Loucy (cell line): ENCODE results near the gene FARS2.

ENCODE experiments used
- CTCF ChIP-seq: fragments of 200-600 bp; sonication (generic); conservative IDR thresholded peaks from 2 replicates; pipeline ENCODE4 v1.5.1; 2014; ENCODE audit warnings: mild to moderate bottlenecking, antibody characterized with exemption, low read length
- EZH2phosphoT487 ChIP-seq: fragments of 200-600 bp; IDR thresholded peaks from 2 replicates; pipeline ENCODE4 v1.6.1; 2018; ENCODE audit warnings: antibody characterized with exemption, mild to moderate bottlenecking, moderate library complexity, borderline replicate concordance

GRCh38 chr6:5367510-5367909 is 106.2 kb downstream of the FARS2 start:
- TF ChIP-seq CTCF (no peak), EZH2phosphoT487 (no peak)
